DMS114 treated with DMSO at 0.1 percent for 48 hours (cell line): ENCODE results near the gene ST7L.
"Not testable (repeated sequence)": the region's sequence is repeated elsewhere in the genome, so short reads cannot be mapped to it uniquely, and the experiment has no call there.

Source experiments
- DNase-seq: peaks from one replicate; lab custom pipeline; 2025; ENCODE audit not compliant: unreplicated experiment; lab: John Stamatoyannopoulos, UW

Gene ST7L

GRCh38 chr1:112618721-112619517, at the start of gene ST7L:
ST7L (minus strand) TSS chr1:112619141; CDS start chr1:112619113, 28 bp downstream.
- DNase-seq = peak; percentile 66

- DNase-seq = no peak
Observed at GRCh38 chr1:112666946-112667345, 48.0 kb upstream of the ST7L start.

GRCh38 chr1:112665857-112666256, 46.9 kb upstream of the ST7L start:
- no peak for DNase-seq

GRCh38 chr1:112651205-112651604, 32.3 kb upstream of the ST7L start:
- no peak for DNase-seq

GRCh38 chr1:112646225-112646624, 27.3 kb upstream of the ST7L start:
- DNase-seq = no peak

- DNase-seq = no peak
Observed at GRCh38 chr1:112643080-112643479, 24.1 kb upstream of the ST7L start.

GRCh38 chr1:112640437-112640836, 21.5 kb upstream of the ST7L start:
- not testable (repeated sequence) for DNase-seq

GRCh38 chr1:112638110-112638428, 19.1 kb upstream of the ST7L start:
- DNase-seq = peak; percentile 19

GRCh38 chr1:112637254-112638109, 18.5 kb upstream of the ST7L start:
- peak; percentile 21 for DNase-seq

GRCh38 chr1:112636597-112637253, 17.8 kb upstream of the ST7L start:
- DNase-seq = no peak

- no peak for DNase-seq
Observed at GRCh38 chr1:112636056-112636455, 17.1 kb upstream of the ST7L start.

GRCh38 chr1:112634367-112634766, 15.4 kb upstream of the ST7L start:
- no peak for DNase-seq

GRCh38 chr1:112633628-112634027, 14.7 kb upstream of the ST7L start:
- no peak for DNase-seq

- DNase-seq = no peak
Observed at GRCh38 chr1:112629256-112629655, 10.3 kb upstream of the ST7L start.

GRCh38 chr1:112628516-112628915, 9.6 kb upstream of the ST7L start:
- no peak for DNase-seq

- no peak for DNase-seq
Observed at GRCh38 chr1:112626887-112627286, 7.9 kb upstream of the ST7L start.

GRCh38 chr1:112626193-112626592, 7.3 kb upstream of the ST7L start:
- DNase-seq = no peak

GRCh38 chr1:112625696-112626095, 6.8 kb upstream of the ST7L start:
- no peak for DNase-seq

GRCh38 chr1:112624493-112624892, 5.6 kb upstream of the ST7L start:
- DNase-seq = not testable (repeated sequence)

GRCh38 chr1:112620377-112620695, 1.4 kb upstream of the ST7L start:
- no peak for DNase-seq

GRCh38 chr1:112619518-112620376, 806 bp upstream of the ST7L start, which contains the start of gene CAPZA1:
CAPZA1 (plus strand) TSS chr1:112619832; CDS start chr1:112619845, 13 bp downstream.
- peak; percentile 85 for DNase-seq
